Activated T-cell treated with anti-CD3 and anti-CD28 coated beads, Interleukin-2, amount 50 U/mL, for 24 hours (primary cell): Measurements from ENCODE around the gene SBK3.
"Not testable (repeated sequence)": the region's sequence is repeated elsewhere in the genome, so short reads cannot be mapped to it uniquely, and the experiment has no call there.

ENCODE experiments used
- DNase-seq: peaks from one replicate; pipeline ENCODE4 v3.0.0-alpha.2; 2020
- H3K27ac Mint-ChIP-seq: 2 replicates; pipeline ENCODE4 v1.8.0; 2020; ENCODE audit warnings: mild to moderate bottlenecking, mixed read lengths
- H3K27me3 Mint-ChIP-seq: 2 replicates; pipeline ENCODE4 v1.8.0; 2020; ENCODE audit warnings: mixed read lengths
- H3K36me3 Mint-ChIP-seq: 2 replicates; pipeline ENCODE4 v1.8.0; 2020; ENCODE audit warnings: low read depth, mixed read lengths
- H3K4me1 Mint-ChIP-seq: 2 replicates; pipeline ENCODE4 v1.8.0; 2020; ENCODE audit warnings: low read depth, mixed read lengths
- H3K4me3 Mint-ChIP-seq: 2 replicates; pipeline ENCODE4 v1.8.0; 2020; ENCODE audit warnings: mild to moderate bottlenecking, moderate library complexity, mixed read lengths
- H3K9me3 Mint-ChIP-seq: 2 replicates; pipeline ENCODE4 v1.8.0; 2020; ENCODE audit warnings: mixed read lengths

SBK3 gene

DNA sequence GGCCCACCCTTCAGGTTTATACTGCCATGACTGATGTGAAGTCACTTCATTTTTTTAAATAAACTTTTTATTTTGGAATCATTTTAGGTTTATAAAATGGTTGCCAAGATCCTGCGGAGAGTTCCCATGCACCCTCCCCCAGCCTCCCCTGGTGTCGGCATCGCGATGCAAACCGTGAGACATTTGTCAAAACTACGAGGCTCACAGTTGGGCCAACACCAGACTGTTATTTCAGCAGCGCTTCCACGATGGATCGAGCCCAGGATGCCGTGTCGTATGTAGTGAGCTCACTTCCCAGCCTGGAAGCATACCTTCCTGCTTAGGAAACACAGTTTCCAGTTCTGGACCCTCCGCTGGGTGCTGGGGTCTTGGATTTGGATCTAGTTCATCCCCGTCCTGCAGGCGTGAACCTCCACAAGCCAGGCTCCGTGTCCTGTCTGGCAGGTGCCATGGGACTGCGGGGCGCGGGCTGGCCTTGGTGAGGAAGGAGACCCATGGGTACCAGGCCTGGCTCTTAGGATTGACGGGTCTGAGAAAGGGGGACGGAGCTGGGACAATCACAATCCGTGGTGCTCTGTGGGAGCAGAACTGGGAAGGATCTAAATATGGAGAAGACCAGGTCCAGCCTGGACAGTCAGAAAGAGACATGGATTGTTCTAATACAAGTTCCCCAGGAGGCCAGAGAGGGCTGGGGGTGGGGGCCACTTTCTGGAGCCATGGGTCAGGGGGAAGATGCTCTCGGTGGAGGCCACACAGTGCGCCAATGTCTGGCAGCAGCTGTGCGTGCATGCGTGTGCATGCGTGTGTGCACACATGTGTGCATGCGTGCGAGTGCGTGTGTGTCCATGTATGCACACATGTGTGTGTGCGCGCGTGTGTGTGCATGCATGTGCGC, 6.0 kb downstream of the SBK3 start:
- Mint-ChIP-seq H3K36me3 (no peaks in the 10 kb centered on the region), H3K4me3 (no peak overlapping the region), H3K27me3 (peaks cover 3% of the 10 kb centered on the region), H3K27ac (no peak overlapping the region), H3K9me3 (no peaks in the 10 kb centered on the region), H3K4me1 (no peaks in the 10 kb centered on the region)
- DNase-seq, result no peak

DNA sequence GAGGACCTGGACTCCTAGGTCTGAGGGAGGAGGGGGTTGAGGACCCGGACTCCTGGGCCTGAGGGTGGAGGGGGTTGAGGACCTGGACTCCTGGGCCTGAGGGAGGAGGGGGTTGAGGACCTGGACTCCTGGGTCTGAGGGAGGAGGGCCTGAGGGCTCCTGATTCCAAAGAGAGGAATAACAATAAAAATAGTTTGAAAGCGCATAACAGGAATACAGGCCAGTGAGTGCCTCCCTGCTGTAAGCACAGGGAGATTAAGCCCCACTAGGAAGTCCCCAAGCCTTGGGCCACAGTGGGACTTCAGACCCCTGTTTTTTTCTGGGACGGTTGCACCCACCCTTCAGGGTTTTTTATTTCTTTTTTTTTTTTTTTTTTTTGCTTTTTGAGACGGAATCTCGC, 7.2 kb downstream of the SBK3 start:
- Mint-ChIP-seq H3K9me3 (no peaks in the 10 kb centered on the region), H3K36me3 (no peaks in the 10 kb centered on the region), H3K27ac (no peak overlapping the region), H3K4me1 (no peaks in the 10 kb centered on the region), H3K4me3 (no peak overlapping the region), H3K27me3 (no peaks in the 10 kb centered on the region)
- no peak for DNase-seq

DNA sequence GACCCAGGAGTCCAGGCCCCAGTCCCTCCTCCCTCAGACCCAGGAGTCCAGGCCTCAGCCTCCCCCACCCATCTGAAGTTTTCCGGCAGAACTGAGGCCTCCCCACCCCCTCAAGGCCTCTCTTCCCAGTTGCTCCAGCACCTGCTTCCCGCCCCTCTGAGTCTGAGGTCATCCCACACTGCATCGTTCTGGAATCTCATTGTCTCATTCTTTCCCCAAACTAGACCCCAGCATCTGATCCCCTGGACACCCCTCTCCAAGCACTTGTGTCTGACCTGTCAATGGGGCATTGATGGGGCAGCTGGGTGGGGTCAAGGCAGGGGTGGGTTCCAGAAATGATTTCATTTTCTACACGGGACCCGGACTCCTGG, 7.6 kb downstream of the SBK3 start:
- Mint-ChIP-seq H3K27ac (no peak overlapping the region), H3K9me3 (no peaks in the 10 kb centered on the region), H3K4me1 (no peaks in the 10 kb centered on the region), H3K27me3 (no peaks in the 10 kb centered on the region), H3K36me3 (no peaks in the 10 kb centered on the region), H3K4me3 (no peak overlapping the region)
- no peak for DNase-seq

DNA sequence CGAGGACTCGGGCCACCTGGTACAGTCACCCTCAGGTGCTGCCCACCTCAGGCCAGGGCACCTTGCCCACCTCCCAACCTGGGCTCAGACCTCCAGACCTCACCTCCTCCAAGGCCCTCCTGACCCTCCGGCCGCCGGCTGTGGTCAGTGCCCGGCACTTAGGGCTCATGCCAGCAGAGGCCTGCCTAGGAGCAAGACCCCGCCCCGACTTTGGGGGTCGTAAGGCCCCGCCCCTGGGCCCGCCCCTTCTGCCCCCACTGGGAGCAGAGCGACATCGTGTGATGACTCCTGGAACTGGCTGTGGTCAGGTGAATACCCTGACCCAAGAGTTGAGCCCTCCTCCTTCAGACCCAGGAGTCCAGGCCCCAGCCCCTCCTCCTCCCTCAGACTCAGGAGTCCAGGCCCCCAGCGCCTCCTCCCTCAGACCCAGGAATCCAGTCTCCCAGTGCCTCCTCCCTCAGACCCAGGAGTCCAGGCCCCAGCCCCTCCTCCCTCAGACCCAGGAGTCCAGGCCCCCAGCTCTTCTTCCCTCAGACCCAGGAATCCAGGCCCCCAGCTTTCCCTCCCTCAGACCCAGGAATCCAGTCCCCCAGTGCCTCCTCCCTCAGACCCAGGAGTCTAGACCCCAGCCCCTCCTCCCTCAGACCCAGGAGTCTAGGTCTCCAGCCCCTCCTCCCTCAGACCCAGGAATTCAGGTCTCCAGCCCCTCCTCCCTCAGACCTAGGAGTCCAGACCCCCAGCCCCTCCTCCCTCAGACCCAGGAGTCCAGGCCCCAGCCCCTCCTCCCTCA, 8.2 kb downstream of the SBK3 start, which contains the start of gene SBK2:
Gene SBK2, minus strand, starts transcription at position 183 of the 790 bp plus-strand sequence. CDS start 839 bp downstream, outside the sequence.
- no peak for DNase-seq
- H3K9me3 Mint-ChIP-seq, result no peaks in the 10 kb centered on the region
- H3K4me3 Mint-ChIP-seq, result no peak within 1 kb of the TSS
- no peaks in the 10 kb centered on the region for H3K27me3 Mint-ChIP-seq
- no peaks in the 10 kb centered on the region for H3K4me1 Mint-ChIP-seq
- H3K27ac Mint-ChIP-seq, result no peak within 1 kb of the TSS
- H3K36me3 Mint-ChIP-seq, result no peaks in the 10 kb centered on the region

DNA sequence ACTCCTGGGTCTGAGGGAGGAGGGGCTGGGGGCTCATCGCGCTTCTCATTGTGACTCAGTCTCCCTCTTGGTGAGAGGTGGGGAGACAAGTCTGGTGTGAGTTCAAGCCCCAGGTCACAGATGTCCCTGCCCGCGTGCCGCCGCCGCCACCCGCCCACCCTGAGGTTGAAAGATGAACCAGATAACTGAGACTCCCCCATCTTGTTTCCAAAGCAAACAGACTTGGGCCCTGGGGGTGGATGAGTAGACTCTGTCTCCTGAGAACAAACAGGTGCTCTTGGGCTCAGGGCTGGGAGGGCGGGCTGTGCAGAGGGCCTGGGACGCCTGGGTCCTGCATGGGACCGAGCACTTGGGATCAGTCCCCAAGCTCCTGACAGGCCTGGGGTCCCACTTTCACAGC, 9.0 kb downstream of the SBK3 start:
- no peaks in the 10 kb centered on the region for H3K36me3 Mint-ChIP-seq
- DNase-seq, result no peak
- no peaks in the 10 kb centered on the region for H3K27me3 Mint-ChIP-seq
- H3K27ac Mint-ChIP-seq, result no peak overlapping the region
- no peaks in the 10 kb centered on the region for H3K4me1 Mint-ChIP-seq
- no peaks in the 10 kb centered on the region for H3K9me3 Mint-ChIP-seq
- H3K4me3 Mint-ChIP-seq, result no peak overlapping the region

DNA sequence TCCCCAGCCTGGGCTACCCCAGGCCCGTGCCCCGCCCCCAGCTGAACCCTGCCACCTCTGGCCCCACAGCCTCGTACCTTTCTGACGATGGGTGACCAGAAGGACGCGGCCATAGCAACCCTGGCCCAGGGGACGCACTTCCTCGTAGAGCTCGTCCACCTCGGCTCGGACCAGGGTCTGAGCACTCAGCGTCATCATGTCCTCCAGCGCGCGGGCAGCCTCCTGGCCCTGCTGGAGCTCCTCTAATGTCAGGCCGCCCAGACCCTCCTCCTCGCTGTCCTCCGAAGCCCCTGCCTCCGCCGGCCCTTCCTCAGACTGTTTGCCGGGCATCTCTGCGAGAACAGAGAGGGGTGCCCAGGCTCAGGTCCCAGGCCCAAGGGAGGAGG, 9.4 kb downstream of the SBK3 start:
- H3K4me1 Mint-ChIP-seq, result no peaks in the 10 kb centered on the region
- H3K36me3 Mint-ChIP-seq, result no peaks in the 10 kb centered on the region
- H3K27me3 Mint-ChIP-seq, result no peaks in the 10 kb centered on the region
- H3K27ac Mint-ChIP-seq, result no peak overlapping the region
- no peak overlapping the region for H3K4me3 Mint-ChIP-seq
- no peaks in the 10 kb centered on the region for H3K9me3 Mint-ChIP-seq
- no peak for DNase-seq

DNA sequence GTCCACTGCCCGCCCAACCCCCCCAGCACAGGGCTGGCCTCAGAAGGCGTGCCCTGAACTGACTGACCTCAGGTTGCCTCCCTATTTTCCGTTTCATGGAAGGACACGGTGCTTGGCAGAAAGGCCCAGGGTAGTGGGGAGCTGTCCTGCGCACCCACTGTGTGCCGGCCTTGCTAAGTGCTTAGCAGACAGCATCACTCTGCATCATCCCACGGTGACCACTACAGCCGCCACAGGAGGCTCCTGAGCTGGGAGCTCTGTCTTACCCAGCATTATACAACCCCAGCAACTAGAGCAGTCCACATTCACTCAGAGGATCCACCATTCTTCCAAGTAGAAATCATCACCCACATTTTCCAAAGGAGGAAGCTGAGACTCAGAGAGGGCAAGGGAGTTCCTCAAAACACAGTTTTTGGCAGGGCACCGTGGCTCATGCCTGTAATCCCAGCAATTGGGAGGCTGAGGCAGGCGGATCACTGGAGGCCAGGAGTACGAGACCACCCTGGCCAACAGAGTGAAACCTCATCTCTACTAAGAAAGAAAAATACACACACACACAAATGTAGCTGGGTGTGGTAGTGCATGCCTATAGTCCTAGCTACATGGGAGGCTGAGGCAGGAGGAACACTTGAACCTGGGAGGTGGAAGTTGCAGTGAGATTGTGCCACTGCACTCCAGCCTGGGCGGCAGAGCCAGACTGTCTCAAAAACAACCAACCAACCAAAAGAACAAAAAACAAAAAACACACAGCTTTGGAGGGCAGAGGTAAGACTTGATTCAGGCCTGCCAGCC, 10.0 kb downstream of the SBK3 start:
- Mint-ChIP-seq H3K36me3 (no peaks in the 10 kb centered on the region), H3K9me3 (no peaks in the 10 kb centered on the region)
- DNase-seq, result no peak

DNA sequence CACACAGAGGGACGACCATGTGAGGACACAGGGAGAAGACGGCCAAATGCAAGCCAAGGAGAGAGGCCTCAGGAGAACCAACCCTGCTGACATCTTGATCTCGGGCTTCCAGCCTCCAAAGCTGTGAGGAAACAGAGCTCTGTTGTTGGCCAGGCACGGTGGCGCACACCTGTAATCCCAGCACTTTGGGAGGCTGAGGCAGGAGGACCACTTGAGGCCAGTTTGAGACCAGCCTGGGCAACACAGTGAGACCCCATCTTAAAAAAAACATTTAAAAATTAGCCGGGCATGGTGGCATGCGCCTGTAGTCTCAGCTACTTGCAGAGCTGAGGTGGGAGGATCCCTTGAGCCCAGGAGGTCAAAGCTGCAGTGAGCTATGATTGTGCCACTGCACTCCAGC, 11.1 kb downstream of the SBK3 start:
- H3K36me3 Mint-ChIP-seq, H3K27me3 Mint-ChIP-seq, H3K4me1 Mint-ChIP-seq, H3K4me3 Mint-ChIP-seq, H3K9me3 Mint-ChIP-seq, DNase-seq, H3K27ac Mint-ChIP-seq: not testable (repeated sequence)

More for the DNA sequence above, 10.0 kb downstream of the SBK3 start:
- Mint-ChIP-seq H3K4me3 (no peak overlapping the region), H3K27ac (no peak overlapping the region), H3K27me3 (no peaks in the 10 kb centered on the region), H3K4me1 (no peaks in the 10 kb centered on the region)

DNA sequence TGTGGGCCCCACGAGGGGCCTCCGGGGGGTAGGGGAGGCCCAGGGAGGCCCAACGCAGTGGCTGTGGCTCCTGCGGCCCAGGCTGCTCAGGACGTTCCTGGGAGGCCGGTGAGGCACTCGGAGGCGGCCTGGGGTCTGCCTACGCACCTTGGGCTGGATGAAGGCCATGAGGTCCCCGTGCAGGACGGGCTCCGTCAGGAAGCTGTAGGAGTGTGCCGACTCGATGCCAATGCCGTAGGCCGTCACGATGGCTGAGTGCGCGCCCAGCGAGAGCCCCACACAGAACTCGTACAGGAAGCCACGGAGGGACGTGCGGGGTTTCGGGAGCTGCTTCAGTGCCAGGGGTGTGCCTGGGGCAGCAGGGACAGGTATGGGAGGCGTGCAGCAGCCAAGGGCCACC, 14.3 kb downstream of the SBK3 start:
- Mint-ChIP-seq H3K27me3 (no peaks in the 10 kb centered on the region), H3K4me3 (no peak overlapping the region), H3K27ac (no peak overlapping the region), H3K9me3 (no peaks in the 10 kb centered on the region), H3K36me3 (no peaks in the 10 kb centered on the region), H3K4me1 (no peaks in the 10 kb centered on the region)
- DNase-seq, result no peak

DNA sequence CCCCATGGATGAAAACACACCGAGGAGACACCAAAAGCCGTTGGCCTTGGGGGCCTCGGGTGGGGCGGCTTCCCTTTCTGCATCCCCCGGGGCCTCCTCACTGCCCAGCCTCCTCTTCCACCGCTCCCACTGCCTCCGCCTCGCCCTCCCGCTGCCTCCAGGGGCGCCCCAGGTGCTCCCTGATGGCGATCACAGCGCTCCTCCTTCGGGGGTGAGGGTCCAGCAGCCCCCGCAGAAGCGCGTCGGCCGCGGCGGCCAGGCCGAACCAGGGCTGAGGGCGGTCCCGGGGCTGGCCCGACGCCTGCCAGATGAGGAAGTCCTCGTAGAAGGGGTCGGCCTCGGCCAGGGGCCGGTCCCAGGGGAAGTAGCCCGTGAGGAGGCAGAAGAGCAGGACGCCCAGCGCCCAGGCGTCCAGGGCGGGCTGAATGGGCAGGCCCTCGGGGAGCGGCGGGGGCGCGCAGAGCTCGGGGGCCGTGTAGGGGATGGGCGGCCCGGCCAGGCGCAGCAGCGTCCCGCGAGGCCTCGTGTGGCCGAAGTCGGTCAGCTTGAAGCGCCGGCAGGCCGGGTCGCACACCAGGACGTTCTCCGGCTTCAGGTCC, 15.6 kb downstream of the SBK3 start:
- Mint-ChIP-seq H3K27me3 (peaks cover 3% of the 10 kb centered on the region), H3K36me3 (no peaks in the 10 kb centered on the region), H3K27ac (no peak overlapping the region), H3K4me3 (no peak overlapping the region), H3K9me3 (no peaks in the 10 kb centered on the region), H3K4me1 (no peaks in the 10 kb centered on the region)
- DNase-seq, result no peak

DNA sequence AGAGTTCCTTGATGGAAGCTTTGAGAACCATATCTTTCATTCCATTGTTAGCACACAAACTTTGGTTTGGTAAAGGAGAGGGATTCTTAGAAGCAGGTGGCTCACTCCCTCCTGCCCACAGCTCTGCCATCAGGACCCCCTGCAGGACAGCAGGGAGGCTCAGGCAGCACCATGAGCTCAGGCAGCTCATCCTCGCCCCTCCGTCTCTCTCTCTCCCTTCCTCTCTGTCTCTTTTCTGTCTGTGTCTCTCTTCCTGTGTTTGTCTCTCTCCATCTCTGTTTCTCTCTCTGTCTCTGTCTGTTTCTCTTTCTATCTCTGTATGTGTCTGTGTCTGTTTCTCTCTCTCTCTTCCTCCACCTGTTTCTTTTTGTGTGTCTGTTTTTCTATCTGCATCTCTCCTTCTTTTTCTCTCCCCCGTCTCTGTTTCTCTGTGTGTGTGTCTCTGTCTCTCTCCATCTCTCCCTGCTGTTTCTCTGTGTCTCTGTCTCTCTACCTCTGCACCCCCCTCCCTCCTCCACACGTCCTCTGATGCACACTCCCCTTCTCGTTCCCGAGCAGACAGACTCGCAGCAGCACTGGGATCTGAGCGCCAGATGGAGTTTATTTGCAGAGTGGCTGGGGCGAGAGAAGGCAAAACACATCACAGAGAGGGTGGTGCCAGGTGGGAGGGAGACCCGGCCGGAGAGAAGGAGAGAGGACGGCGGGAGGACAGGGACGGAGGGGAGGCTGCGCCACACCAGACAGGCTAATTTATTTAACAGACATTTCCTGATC, 17.1 kb downstream of the SBK3 start:
- no peak overlapping the region for H3K4me3 Mint-ChIP-seq
- H3K9me3 Mint-ChIP-seq, result no peaks in the 10 kb centered on the region
- H3K36me3 Mint-ChIP-seq, result no peaks in the 10 kb centered on the region
- H3K4me1 Mint-ChIP-seq, result no peaks in the 10 kb centered on the region
- no peak for DNase-seq
- peaks cover 3% of the 10 kb centered on the region for H3K27me3 Mint-ChIP-seq
- H3K27ac Mint-ChIP-seq, result no peak overlapping the region

DNA sequence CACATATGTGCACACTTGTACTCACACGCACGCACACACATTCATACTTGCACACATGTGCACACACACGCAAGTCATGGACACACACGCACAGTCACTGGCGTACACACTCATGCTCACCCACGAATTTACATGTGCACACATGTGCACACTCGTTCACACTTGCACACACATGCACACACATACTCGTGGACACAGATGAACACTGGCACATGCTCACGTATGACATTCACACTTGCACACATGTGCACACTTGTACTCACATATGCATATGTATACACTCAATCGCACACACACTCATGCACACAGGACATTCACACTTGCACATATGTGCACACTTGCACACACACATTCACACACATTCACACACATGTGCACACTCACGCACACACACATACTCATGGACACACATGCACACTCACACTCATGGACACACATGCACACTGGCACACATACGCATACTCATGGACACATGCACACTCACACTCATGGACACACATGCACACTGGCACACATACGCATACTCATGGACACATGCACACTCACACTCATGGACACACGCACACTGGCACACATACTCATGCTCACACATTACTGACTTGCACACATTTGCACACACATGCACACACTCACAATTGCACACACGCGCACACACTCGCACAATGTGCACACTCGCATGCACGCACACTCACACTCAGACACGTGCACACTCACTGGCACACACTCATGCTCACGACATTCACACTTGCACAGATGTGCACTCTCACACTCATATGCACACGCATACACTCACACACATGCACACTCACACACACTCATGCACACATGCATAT, 17.9 kb downstream of the SBK3 start:
- DNase-seq, result no peak
- no peak overlapping the region for H3K27ac Mint-ChIP-seq

More for the DNA sequence above, 17.9 kb downstream of the SBK3 start:
- H3K4me3 Mint-ChIP-seq, result no peak overlapping the region
- peaks cover 3% of the 10 kb centered on the region for H3K27me3 Mint-ChIP-seq
- no peaks in the 10 kb centered on the region for H3K9me3 Mint-ChIP-seq
- H3K4me1 Mint-ChIP-seq, result no peaks in the 10 kb centered on the region
- H3K36me3 Mint-ChIP-seq, result no peaks in the 10 kb centered on the region
